Karpas-422 (cell line): Measurements from ENCODE around the gene CLGN. TPM values are rescaled to one million over a fixed set of nuclear protein-coding genes. Genes with fewer than 3 reads are reported as not detected.

Experiments
- DNase-seq: peaks from one replicate; pipeline ENCODE4 v3.0.0-alpha.2; 2015
- H2AFZ ChIP-seq: fragments of 200-600 bp; sonication (generic); 2 replicates; pipeline ENCODE4 v1.6.1; 2014; ENCODE audit warnings: antibody characterized with exemption, low read length, mixed read lengths
- H3K27ac ChIP-seq: fragments of 200-600 bp; sonication (generic); 2 replicates; pipeline ENCODE4 v1.5.1; 2014; ENCODE audit warnings: mild to moderate bottlenecking, low read length, moderate library complexity
- H3K27me3 ChIP-seq: fragments of 200-600 bp; sonication (generic); 2 replicates; pipeline ENCODE4 v1.6.1; 2014; ENCODE audit warnings: low read length, mixed read lengths
- H3K36me3 ChIP-seq: fragments of 200-600 bp; sonication (generic); 2 replicates; pipeline ENCODE4 v1.6.1; 2014; ENCODE audit warnings: low read length, mixed read lengths; ENCODE audit not compliant: insufficient read depth
- H3K4me1 ChIP-seq: fragments of 200-600 bp; sonication (generic); 2 replicates; pipeline ENCODE4 v1.6.1; 2014; ENCODE audit warnings: mild to moderate bottlenecking, low read length, mixed read lengths
- H3K4me2 ChIP-seq: fragments of 200-600 bp; sonication (generic); 2 replicates; pipeline ENCODE4 v1.6.1; 2014; ENCODE audit warnings: low read length, low read depth, mild to moderate bottlenecking; ENCODE audit not compliant: poor library complexity, severe bottlenecking
- H3K4me3 ChIP-seq: fragments of 200-600 bp; sonication (generic); 2 replicates; pipeline ENCODE4 v1.5.1; 2014; ENCODE audit warnings: mild to moderate bottlenecking, antibody characterized with exemption, low read length, mixed read lengths
- H3K79me2 ChIP-seq: fragments of 200-600 bp; sonication (generic); 2 replicates; pipeline ENCODE4 v1.6.1; 2014; ENCODE audit warnings: mild to moderate bottlenecking, low read length, mixed read lengths
- H3K9ac ChIP-seq: fragments of 200-600 bp; sonication (generic); 2 replicates; pipeline ENCODE4 v1.6.0; 2014; ENCODE audit warnings: low read length
- H3K9me2 ChIP-seq: fragments of 200-600 bp; sonication (generic), shearing (Covaris generic); replicated peaks from 2 replicates; pipeline ENCODE4 v1.6.0; 2014; ENCODE audit warnings: mild to moderate bottlenecking, low read length, moderate library complexity; ENCODE audit not compliant: insufficient read depth
- H3K9me3 ChIP-seq: fragments of 300-700, 200-600 bp; sonication (generic); 2 replicates; pipeline ENCODE4 v1.6.1; 2014; ENCODE audit warnings: low read length, mixed read lengths
- H4K20me1 ChIP-seq: fragments of 200-600 bp; sonication (generic); 2 replicates; pipeline ENCODE4 v1.6.1; 2014; ENCODE audit warnings: mild to moderate bottlenecking, antibody characterized with exemption, low read length, low read depth; ENCODE audit not compliant: insufficient read depth
- total RNA-seq: library from RNA; depleted of rRNA; stranded (reverse); fragments of >200 nt; shearing (Covaris generic); gene quantifications from 2 replicates; pipeline ENCODE4 v1.2.3, GENCODE V29; 2014; ENCODE audit warnings: low replicate concordance; rRNA removed

The CLGN gene
- 0.07 TPM in 1 of 2 replicates, not detected in the other for total RNA-seq

DNA sequence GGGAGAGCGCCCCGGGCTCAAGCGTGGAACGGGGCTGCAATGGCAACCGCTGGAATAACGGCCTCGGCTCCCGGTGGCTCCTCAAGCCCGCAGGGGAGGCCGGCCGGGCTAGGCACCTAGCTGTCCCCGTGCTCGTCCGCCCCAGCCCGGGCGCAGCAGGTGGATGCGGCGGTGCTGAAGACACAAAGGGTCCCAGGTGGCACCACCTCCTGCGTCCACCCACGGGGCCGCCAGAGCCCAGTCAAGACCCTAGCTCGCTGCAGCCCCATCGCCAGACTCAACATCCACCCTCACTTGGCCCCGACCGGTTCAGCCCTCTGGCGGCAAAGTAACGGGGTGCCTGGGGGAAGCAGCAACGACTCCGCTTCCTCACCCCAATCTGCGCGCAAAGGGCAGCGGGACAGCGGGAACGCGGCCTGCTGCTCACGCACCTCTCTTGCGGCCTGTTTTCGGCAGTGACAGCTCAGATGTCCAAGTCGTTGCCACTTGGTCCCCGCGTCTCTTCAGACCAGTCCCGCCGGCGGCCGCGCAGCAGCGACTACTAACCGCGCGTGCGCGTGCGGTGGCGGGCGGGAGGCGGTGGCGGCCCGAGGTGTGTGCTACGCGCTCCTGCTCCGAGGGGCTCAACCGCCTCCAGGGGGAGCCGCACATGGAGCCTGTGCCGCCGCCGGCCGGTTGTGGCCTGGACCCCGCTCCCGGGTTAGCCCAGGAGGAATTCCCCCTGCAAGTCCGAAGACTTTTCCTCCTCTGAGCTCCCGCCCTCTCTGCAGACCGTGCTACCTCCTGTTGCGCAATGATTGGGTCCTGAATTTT lies at the start of gene CLGN:
CLGN (minus strand) TSS at position 543 of the 813 bp plus-strand sequence. CDS start 14,570 bp downstream, outside the sequence.
- Histone ChIP-seq H3K27me3 (no peaks in the 10 kb centered on the region), H3K4me1 (peaks cover 9% of the 10 kb centered on the region; the same call in 1 of the 2 replicates), H3K4me2 (peak within 1 kb of the TSS; percentile 67), H3K4me3 (peak within 1 kb of the TSS; percentile 66), H3K9ac (peak within 1 kb of the TSS; percentile 62), H3K9me3 (no peaks in the 10 kb centered on the region), H4K20me1 (no peaks in the 10 kb centered on the region), H3K9me2 (no peaks in the 10 kb centered on the region), H3K27ac (no peak within 1 kb of the TSS), H3K36me3 (no peaks in the 10 kb centered on the region), H2AFZ (peak within 1 kb of the TSS; percentile 88; the same call in 1 of the 2 replicates), H3K79me2 (no peaks in the 10 kb centered on the region)
- DNase-seq = peak; percentile 74

- Histone ChIP-seq H3K9ac (no peak overlapping the region), H4K20me1 (no peaks in the 10 kb centered on the region), H3K27me3 (no peaks in the 10 kb centered on the region), H3K79me2 (no peaks in the 10 kb centered on the region), H3K36me3 (no peaks in the 10 kb centered on the region), H3K9me2 (no peaks in the 10 kb centered on the region), H3K4me2 (no peak overlapping the region), H3K27ac (no peak overlapping the region), H3K4me1 (no peaks in the 10 kb centered on the region), H3K9me3 (no peaks in the 10 kb centered on the region), H3K4me3 (no peak overlapping the region), H2AFZ (no peak overlapping the region)
- DNase-seq = no peak
Measured at GRCh38 chr4:140472156-140472555, 44.7 kb upstream of the CLGN start.

- Histone ChIP-seq H3K4me3 (no peak overlapping the region), H3K79me2 (no peaks in the 10 kb centered on the region), H3K9ac (no peak overlapping the region), H2AFZ (no peak overlapping the region), H3K4me2 (no peak overlapping the region), H3K9me2 (no peaks in the 10 kb centered on the region), H3K9me3 (no peaks in the 10 kb centered on the region), H4K20me1 (no peaks in the 10 kb centered on the region), H3K36me3 (no peaks in the 10 kb centered on the region), H3K27ac (no peak overlapping the region), H3K4me1 (no peaks in the 10 kb centered on the region), H3K27me3 (no peaks in the 10 kb centered on the region)
- no peak for DNase-seq
Measured at GRCh38 chr4:140469791-140470733, 42.6 kb upstream of the CLGN start.

DNA sequence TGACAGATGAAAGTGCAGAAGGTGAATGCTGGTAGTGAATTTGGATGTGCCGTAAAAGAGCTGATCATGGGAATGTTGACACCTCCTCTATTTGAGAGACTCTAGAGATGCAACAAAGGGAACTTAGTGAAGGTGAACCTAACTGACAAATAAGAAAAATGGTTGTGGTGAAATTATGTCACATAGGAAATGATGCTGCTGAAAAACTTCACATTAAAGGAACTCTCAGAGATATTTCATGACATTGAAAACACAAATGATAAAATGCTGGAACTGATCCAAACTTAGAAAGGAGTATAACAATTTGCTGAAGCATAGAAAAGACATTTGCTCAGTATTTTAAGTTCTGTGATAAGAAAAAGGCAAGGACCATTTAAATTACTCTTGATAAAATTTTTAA lies 38.7 kb upstream of the CLGN start:
- H3K9ac ChIP-seq = no peak overlapping the region
- H3K36me3 ChIP-seq = no peaks in the 10 kb centered on the region
- no peak overlapping the region for H3K4me3 ChIP-seq
- DNase-seq = no peak
- no peaks in the 10 kb centered on the region for H3K9me2 ChIP-seq
- no peaks in the 10 kb centered on the region for H3K27me3 ChIP-seq
- no peak overlapping the region for H2AFZ ChIP-seq
- H3K27ac ChIP-seq = no peak overlapping the region
- H3K4me1 ChIP-seq = no peaks in the 10 kb centered on the region
- no peaks in the 10 kb centered on the region for H4K20me1 ChIP-seq
- H3K9me3 ChIP-seq = no peaks in the 10 kb centered on the region
- no peaks in the 10 kb centered on the region for H3K79me2 ChIP-seq
- H3K4me2 ChIP-seq = no peak overlapping the region

- no peak for DNase-seq
- Histone ChIP-seq H4K20me1 (no peaks in the 10 kb centered on the region), H3K9me3 (no peaks in the 10 kb centered on the region), H3K27me3 (no peaks in the 10 kb centered on the region), H3K4me2 (no peak overlapping the region), H3K4me3 (no peak overlapping the region), H3K9me2 (no peaks in the 10 kb centered on the region), H3K27ac (no peak overlapping the region), H3K36me3 (no peaks in the 10 kb centered on the region), H3K9ac (no peak overlapping the region), H3K79me2 (no peaks in the 10 kb centered on the region), H3K4me1 (no peaks in the 10 kb centered on the region), H2AFZ (no peak overlapping the region)
Measured at GRCh38 chr4:140463614-140464013, 36.2 kb upstream of the CLGN start.

DNA sequence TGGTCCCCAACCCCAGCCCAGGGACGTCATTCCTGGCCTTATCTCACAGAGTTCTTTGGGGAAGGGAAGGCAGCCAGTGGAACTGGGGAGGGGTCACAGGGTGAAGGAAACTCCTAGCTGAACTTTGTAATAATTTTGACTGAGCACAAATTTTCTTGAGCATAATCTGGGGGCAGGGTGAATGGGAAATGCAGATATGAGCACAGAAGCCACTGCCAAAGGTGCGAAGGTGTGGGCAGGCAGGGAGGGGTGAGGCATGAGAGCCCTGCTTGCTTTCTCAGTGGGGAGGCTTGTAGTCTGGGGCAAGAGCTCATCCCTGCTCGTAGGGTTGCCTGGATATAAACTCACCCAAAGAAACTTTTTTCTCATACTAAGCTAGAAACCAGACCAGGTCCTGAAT lies 35.7 kb upstream of the CLGN start:
- Histone ChIP-seq H3K27me3 (no peaks in the 10 kb centered on the region), H3K9me3 (no peaks in the 10 kb centered on the region), H3K9me2 (no peaks in the 10 kb centered on the region), H3K27ac (no peak overlapping the region), H3K4me3 (no peak overlapping the region), H2AFZ (no peak overlapping the region), H3K4me2 (no peak overlapping the region), H3K4me1 (no peaks in the 10 kb centered on the region), H3K36me3 (no peaks in the 10 kb centered on the region), H3K9ac (no peak overlapping the region), H3K79me2 (no peaks in the 10 kb centered on the region), H4K20me1 (no peaks in the 10 kb centered on the region)
- no peak for DNase-seq

GRCh38 chr4:140450352-140450751 lies 22.9 kb upstream of the CLGN start:
- H2AFZ ChIP-seq = no peak overlapping the region
- no peaks in the 10 kb centered on the region for H3K9me2 ChIP-seq
- H3K27me3 ChIP-seq = no peaks in the 10 kb centered on the region
- H3K9me3 ChIP-seq = no peaks in the 10 kb centered on the region
- H3K4me2 ChIP-seq = no peak overlapping the region
- no peak overlapping the region for H3K9ac ChIP-seq
- no peak overlapping the region for H3K27ac ChIP-seq
- no peak for DNase-seq
- H4K20me1 ChIP-seq = no peaks in the 10 kb centered on the region
- no peaks in the 10 kb centered on the region for H3K4me1 ChIP-seq
- H3K4me3 ChIP-seq = no peak overlapping the region
- no peaks in the 10 kb centered on the region for H3K36me3 ChIP-seq
- H3K79me2 ChIP-seq = no peaks in the 10 kb centered on the region

- Histone ChIP-seq H3K36me3 (no peaks in the 10 kb centered on the region), H3K9me3 (no peaks in the 10 kb centered on the region), H3K9me2 (no peaks in the 10 kb centered on the region), H3K4me1 (no peaks in the 10 kb centered on the region), H3K27me3 (no peaks in the 10 kb centered on the region), H3K4me3 (no peak overlapping the region), H2AFZ (no peak overlapping the region), H4K20me1 (no peaks in the 10 kb centered on the region), H3K4me2 (no peak overlapping the region), H3K79me2 (no peaks in the 10 kb centered on the region), H3K27ac (no peak overlapping the region), H3K9ac (no peak overlapping the region)
- DNase-seq = no peak
Measured at GRCh38 chr4:140448830-140449229, 21.4 kb upstream of the CLGN start.
